Bronchial epithelial cell (primary cell): ENCODE measurements around the gene SCAMP4. TPM values are rescaled to one million over a fixed set of nuclear protein-coding genes. Genes with fewer than 3 reads are reported as not detected.

Source experiments
- DNase-seq: peaks from one replicate; pipeline ENCODE4 v3.0.0-alpha.2; 2010; ENCODE audit warnings: low read depth
- FAIRE-seq: peaks from 2 replicates; lab custom pipeline; 2011; peaks lifted over from hg19 to GRCh38; lab: Jason Lieb, UNC
- H3K27me3 ChIP-seq: 2 replicates; pipeline ENCODE4 v1.5.1; 2011; ENCODE audit warnings: low read length; ENCODE audit not compliant: control insufficient read depth, insufficient read depth
- H3K36me3 ChIP-seq: 2 replicates; pipeline ENCODE4 v1.5.1; 2011; ENCODE audit warnings: low read length; ENCODE audit not compliant: control insufficient read depth, insufficient read depth
- H3K4me3 ChIP-seq: 2 replicates; pipeline ENCODE4 v1.5.1; 2011; ENCODE audit warnings: mild to moderate bottlenecking, low read depth, low read length, control low read depth
- CTCF ChIP-seq: IDR thresholded peaks from 2 replicates; pipeline ENCODE4 v1.5.1; 2011; ENCODE audit warnings: mild to moderate bottlenecking, moderate library complexity, low read length, control low read depth, inconsistent platforms; ENCODE audit not compliant: insufficient read depth, severe bottlenecking
- total RNA-seq: library from RNA; depleted of rRNA; stranded (reverse); fragments of >200 nt; gene quantifications from 2 replicates; pipeline ENCODE4 v1.2.1, GENCODE V29; 2014

The SCAMP4 gene
- total RNA-seq, 1 donor from 2014 or later, result 14.2 TPM

- no peak for TF ChIP-seq CTCF
- Histone ChIP-seq H3K4me3 (no peak overlapping the region), H3K36me3 (peaks cover 11% of the 10 kb centered on the region), H3K27me3 (no peaks in the 10 kb centered on the region)
- DNase-seq (no peak), FAIRE-seq (no peak)
Observed at GRCh38 chr19:1956868-1957492, 51.8 kb downstream of the SCAMP4 start.

GRCh38 chr19:1957562-1958248, 52.5 kb downstream of the SCAMP4 start:
- FAIRE-seq (no peak), DNase-seq (no peak)
- Histone ChIP-seq H3K27me3 (no peaks in the 10 kb centered on the region), H3K36me3 (peaks cover 12% of the 10 kb centered on the region), H3K4me3 (no peak overlapping the region)
- no peak for TF ChIP-seq CTCF

- DNase-seq (no peak), FAIRE-seq (no peak)
- no peak overlapping the region for H3K4me3 ChIP-seq
- TF ChIP-seq CTCF, result no peak
- H3K27me3 ChIP-seq, result no peaks in the 10 kb centered on the region
- peaks cover 11% of the 10 kb centered on the region for H3K36me3 ChIP-seq
Observed at GRCh38 chr19:1959928-1960589, 54.9 kb downstream of the SCAMP4 start.

- H3K36me3 ChIP-seq, result peaks cover 10% of the 10 kb centered on the region
- FAIRE-seq, result no peak
- no peak overlapping the region for H3K4me3 ChIP-seq
Observed at GRCh38 chr19:1961000-1961883, 56.0 kb downstream of the SCAMP4 start.

More at GRCh38 chr19:1961000-1961883, 56.0 kb downstream of the SCAMP4 start:
- DNase-seq, result no peak
- no peaks in the 10 kb centered on the region for H3K27me3 ChIP-seq
- no peak for TF ChIP-seq CTCF
